ENCODE results near the gene ZNF776.
"Not testable (repeated sequence)": the region's sequence is repeated elsewhere in the genome, so short reads cannot be mapped to it uniquely, and the experiment has no call there.

Gene ZNF776

DNA sequence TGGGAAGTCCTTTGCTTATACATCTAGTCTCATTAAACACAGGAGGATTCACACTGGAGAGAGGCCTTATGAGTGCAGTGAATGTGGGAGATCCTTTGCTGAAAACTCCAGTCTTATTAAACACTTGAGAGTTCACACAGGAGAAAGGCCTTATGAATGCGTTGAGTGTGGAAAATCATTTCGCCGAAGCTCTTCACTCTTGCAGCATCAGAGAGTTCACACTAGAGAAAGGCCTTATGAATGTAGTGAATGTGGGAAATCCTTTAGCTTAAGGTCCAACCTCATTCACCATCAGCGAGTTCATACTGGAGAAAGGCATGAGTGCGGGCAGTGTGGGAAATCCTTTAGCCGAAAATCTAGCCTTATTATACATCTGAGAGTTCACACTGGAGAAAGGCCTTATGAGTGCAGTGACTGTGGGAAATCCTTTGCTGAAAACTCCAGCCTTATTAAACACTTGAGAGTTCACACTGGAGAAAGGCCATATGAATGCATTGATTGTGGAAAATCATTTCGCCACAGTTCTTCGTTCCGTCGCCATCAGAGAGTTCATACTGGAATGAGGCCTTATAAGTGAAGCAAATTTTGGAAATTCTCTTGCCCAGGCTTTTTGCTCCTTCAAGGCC lies 32.7 kb downstream of the ZNF776 start:
- DNase-seq, result no peak

DNA sequence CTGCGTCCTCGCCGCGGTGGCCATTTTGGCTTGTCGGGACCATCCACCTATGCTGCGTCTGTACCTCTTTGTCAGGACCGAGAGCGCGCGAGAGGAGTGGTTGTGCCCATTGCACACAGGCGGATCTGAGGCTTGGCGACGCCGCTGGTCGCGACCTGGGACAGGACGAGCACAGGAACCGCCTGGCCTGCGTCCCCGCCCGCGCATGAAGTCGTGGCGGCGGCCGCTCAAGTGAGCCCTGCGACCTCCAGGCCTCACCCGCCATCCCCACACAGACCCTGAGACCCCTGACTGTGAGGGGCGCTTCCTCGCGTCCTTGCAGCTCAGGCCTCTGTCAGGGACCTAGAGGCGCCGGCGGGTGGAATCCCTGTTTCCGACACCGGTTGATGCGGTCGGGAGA lies 39.7 kb downstream of the ZNF776 start:
- DNase-seq, result no peak

DNA sequence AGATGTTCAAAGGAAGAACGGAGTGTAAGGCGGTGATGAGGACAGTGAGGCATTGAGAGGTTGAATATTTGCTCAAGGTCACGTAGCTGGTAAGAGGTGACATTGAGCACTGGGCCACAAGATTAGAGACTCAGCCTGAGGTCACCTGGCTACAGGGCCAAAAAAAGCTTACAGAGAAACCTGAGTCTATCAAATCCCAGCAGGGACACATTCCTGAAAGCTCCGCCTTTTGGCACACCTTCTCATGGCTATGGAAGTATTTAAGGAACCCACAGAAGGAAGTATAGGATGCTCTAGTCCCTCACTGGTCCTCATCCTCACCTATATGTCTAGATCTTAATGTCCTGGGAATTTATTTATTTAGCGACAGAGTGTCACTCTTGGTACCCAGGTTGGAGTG lies 40.3 kb downstream of the ZNF776 start:
- no peak for DNase-seq

DNA sequence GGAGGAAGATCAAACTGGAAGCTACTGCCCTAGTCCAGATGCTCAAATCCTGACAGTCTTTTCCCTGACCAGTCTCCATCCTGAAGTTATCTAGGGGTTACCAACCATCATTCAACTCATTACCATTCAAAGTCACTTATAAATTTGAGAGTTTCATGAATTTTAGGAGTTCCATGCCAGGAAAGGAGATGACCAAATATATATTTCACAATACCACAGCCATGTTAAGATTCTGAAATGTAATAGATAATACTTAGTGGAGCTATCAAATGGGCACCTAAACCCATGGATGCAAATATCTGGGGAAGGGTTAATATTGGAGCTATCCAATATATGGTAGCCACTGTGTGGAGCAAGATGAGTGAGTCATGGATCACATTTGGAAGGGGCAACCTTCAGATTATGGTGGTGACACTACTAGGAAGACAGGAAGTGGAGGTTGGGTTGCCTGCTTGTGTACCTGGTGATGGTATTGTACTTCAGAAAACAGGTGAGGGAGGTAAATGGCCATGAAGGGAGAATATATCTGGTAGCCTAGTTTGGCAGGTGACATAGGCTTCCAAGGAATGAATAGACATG lies 41.6 kb downstream of the ZNF776 start:
- DNase-seq, result no peak

DNA sequence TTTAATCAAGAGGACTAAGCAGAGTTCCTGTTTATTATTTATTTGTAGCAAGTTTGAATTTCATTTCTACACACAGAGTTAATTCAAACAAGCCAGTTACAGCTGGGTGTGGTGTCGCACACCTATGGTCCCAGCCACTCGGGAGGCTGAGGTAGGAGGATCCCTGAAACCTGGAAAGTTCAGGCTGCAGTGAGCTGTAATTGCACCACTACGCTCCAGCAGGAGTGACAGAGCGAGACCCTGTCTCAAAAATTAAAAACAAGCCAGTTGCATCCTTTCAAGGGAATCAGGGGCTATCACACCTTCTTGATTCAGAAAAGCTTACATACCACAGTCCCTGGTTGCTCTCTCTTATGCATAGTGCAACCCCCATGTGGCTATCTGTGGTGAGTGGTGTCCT lies 42.7 kb downstream of the ZNF776 start:
- DNase-seq, result no peak

DNA sequence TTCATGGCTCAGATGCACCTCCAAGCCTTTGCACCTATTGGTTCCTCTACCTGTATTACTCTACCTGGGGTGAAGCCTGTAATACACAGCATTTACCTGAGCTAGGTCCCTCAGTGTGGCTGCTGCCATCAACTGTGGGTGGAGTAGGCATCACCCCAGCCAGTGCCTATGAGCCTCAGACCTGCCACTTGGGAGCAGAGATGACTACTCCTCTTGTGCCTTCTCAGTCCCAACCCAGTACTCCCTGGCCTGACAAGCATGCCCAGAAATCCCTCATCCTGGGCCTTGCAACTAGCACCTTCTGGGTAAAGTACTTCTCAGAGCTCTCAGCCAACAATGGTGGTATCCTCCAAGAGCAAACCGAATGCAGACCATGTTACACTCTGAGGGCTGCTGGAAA lies 50.0 kb downstream of the ZNF776 start:
- not testable (repeated sequence) for DNase-seq

DNA sequence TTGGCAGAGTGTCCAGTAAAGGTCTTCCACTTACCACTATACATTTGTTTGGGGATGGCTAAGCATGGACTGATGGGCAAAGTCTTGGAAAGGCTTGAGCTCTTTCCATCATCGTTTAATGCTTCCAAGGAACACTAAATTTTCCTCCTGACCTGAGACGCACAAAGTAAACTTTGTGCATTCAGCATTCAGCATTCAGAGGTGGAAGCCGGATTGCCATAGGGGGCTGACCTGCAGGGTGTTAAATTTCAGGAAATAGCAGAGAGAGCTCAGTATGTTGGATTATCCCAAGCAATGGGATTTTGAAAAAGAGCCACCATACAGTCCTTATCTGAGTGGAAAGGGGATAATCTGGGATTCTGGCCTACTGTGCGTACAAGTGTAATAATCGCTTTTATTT lies 54.1 kb downstream of the ZNF776 start:
- no peak for DNase-seq

DNA sequence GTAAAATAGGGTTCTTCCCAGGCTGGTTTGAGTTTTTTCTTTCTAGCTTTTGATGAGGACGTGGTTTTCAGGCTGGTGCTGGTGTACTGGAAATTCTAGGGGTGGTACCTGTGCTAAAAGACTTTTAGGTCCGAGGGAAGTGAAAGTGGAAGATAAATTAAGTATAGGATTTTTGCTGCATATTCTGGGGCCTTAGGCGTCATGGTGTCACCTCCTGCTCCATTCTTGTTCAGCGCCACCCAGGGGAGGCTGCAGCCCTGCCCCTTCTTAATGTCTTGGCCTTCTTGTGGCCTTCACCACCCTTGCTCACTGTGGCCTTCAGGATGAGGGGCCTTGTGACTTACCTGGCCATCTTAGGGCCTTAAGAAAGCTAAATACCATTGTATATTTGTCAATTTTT lies 55.7 kb downstream of the ZNF776 start:
- no peak for DNase-seq

DNA sequence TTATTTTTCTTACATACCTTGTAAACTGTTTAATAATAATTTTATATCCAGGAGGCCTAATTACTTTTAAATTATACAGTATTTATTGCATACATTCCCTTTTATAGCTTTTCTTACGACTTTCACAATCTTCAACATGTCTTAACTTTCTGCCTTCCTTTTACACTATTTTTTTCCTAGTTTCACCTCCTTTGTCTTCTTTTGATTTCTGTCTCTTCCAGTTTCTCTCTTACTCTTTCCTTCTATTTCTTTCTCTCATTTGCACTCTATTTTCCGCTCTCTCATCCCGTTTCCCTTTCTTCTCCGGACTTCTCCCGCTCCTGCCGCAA lies 56.6 kb downstream of the ZNF776 start:
- no peak for DNase-seq

DNA sequence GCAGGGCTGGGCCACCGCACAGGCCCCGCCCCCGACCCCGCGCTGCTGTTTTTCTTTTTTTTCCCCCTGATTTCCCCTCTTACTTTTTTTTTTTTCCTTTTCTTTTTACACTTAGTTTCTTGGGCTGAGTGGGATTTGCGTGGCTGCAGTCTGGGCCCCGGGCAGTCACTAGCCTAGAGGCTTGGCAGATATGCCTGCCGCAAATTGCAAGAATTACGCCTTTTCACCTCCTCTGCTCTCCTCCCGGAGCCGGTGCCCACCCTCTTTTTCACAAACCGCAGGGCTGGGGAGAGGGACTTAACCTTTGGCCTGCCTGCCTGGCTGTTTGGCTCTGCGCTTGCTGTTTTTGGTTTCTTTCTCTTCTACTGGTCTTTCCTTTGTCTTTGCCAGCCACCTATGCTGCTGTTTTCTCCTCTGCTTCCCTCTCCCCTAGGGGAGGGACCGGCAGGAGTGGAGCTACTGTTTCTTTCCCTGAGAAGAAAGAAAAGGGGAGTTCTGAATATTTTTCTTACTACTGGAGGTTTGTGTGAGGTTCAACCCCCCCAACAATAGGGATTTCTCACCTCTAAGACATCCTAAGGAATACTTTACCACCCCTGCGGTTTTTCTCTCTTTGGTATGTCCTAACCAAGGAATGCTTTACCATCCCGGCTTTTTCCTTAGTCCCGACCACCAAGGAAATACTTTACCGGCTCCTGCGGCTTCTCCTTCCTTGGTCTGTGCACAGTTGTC lies 57.1 kb downstream of the ZNF776 start:
- no peak for DNase-seq

DNA sequence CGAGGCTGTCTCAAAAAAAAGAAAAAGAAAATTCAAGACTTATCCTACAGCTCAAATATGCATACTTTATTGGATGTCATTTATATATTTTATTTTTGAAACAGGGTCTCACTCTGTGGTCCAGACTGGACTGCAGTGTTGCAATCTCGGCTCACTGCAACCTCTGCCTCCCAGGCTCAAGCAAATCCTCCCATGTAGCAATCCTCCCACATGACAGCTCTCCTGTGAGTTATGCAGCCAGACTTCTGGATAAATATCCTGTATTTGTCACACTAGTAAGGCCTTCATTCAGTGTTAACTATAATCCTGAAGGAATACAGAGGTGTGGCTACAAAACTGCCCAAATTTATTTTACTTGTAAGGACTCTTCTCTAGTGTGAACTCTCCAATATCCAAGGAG lies 60.9 kb downstream of the ZNF776 start:
- DNase-seq, result no peak
